CD4-positive, alpha-beta T cell treated with Interleukin-6 at 100 ng/mL for 8 hours (primary cell): Measurements from ENCODE around the gene FAM76B.
A peak's percentile ranks its signal among the peaks of the same experiment; 100 is the strongest.

Experiments
- DNase-seq: peaks from one replicate; pipeline ENCODE4 v3.0.0-alpha.2; 2020; ENCODE audit warnings: mixed read lengths, low spot score

Gene FAM76B

DNA sequence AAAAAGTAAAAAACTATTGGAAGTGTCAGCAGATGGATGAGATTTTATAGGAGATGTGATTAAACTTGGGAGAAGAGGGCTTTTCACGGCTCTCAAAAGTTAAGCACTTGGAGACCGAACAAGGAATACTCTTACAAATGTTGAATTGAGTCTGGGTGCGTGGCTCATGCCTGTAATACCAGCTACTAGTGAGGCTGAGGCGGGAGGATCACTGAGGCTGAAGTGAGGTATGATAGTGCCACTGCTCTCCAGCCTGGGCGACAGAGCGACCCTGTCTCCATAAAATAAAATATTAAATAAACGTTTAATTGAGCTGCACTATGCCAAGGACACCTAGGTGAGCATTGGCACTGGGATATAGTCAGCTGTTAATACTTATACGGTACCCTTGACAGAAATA lies 2.6 kb upstream of the FAM76B start:
- no peak for DNase-seq

DNA sequence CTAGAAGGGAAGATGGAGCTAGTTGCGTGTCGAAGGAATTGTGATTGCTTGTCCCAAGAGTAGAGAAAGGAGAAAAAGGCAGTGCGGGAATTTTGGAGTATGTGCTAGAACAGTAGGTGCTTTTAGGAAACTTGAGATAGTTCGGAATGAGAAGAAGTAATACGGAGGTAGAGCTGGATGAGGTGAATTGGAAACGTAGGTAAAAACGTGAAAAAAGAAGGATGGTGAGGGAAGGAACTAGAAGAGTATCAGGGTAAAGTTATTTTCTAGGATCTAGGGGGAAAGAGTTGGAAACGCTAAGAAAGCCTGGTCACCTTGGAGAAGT lies 2.1 kb upstream of the FAM76B start:
- no peak for DNase-seq

DNA sequence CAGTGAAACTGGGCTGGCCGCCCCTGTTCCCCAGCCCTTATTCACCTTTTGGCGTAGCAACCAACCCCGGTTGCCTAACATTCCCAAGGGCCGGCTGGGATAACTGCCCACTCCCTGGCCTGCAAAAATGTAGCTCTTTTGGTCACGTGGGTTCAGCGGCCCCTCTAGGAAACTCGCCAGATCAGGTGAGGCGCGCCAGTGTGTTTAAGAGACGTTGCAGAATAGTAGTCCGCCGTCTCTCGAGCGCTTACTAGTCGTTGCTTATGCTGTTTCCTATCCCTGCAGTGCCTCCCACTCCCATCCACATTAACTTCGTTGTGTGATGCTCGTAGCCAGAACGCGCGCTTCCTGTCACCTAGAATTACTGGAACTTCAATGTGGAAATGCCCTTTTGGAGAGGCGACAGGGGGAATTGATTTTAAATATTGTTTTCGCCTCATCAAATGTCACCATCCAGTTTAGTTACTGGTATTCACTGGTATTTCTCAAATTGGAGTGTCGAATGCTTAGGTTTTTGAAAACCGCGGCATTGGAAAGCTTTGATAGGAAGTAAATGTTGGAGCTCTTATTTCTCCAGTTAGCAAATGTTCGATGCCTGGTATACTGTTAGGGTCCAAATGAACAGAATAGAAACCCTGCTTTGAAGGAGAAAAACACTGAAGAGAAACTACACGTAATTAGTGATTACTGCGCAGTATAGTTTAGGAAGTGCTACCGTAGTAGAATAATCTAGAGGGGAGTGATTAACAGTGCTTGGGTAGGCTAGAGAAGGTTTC lies 1.5 kb upstream of the FAM76B start:
- peak; percentile 31 for DNase-seq

DNA sequence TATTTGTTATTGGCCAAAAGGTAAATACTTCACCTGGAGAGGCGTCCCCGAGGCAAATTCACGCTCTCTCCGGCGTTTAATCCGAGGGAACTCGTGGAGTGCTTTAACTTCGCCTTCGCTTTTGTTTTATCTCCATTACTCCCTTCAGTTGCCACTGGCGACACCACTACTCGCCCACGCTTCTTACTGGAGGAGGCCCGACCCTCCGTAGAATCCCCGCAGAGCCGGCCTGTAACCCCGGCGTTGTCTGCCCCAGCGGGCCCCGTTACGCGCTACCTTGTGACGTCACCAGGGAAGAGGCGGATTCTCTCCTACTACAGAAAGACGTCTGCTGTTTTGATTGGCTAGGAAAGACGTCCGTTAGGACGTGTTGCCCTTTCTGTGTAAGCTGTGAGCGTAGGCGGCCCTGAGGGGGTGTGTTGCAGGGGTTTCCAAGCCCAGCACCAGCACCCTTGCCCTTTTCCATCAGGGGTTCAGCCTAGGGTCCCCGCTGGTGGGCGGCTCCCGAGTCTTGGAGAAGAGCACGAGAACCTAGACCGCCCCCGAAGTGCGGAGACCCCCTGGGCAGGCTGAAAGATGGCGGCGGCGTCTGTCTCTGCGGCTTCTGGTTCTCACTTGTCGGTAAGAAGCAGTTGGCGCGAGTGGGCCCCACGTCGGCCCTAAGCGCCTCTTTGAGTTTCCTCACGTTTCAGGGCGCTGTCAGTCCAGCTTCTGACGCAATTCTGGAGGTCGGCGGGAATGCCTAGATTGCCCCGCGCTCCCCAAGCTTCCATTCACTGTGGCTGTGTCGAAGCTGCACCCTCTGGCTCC lies 746 bp upstream of the FAM76B start, which contains the start of gene CEP57:
Gene CEP57 (plus strand): TSS at position 376 of the 810 bp plus-strand sequence. CDS start 201 bp downstream, at position 577.
- DNase-seq: peak; percentile 94

DNA sequence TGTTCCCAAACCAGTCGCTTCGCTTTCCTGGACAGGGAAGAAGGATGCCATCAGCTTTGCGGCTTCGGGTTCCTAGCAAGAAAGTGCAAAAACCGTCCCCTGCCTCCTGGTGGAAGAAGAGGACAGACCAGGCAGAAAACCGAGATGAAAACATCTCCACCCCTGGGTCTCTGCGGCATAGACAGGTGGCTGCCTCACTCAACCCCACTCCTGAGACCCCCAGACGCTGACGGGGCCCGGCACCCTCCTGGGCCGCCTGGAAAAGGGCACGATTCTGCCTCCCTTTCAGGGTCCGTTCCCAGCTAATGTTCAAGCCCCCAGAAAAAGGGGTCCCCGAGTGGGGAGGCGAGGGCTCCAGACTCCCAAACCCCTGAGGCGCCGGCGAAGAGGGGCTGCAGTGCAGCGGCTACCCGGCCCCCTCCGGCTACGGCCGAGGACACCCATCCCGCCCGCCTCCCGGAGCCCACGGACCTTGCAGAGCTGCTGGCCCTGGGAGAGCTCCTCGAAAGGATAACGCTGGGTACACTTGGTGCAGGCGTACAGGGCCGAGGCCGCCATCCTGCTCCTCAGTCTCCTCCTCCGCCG lies 569 bp downstream of the FAM76B start:
- DNase-seq: peak; percentile 23

DNA sequence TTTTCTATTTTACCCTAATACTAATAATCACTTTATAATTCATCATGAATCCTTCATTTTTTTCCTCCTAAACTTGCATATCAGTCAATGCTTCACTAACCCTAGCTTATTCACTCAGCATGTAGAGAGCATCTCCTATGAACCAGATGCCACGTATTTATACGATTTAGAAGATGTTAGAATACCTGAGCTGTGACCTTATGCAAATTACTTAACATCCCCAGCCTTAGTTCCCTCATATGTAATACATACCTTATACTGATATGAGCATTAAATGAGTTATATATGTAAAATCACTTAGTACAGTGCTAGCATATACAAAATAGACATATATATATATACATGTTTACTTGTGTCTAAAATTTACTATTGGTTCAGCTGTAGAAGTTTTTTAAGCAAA lies 9.0 kb downstream of the FAM76B start:
- no peak for DNase-seq

DNA sequence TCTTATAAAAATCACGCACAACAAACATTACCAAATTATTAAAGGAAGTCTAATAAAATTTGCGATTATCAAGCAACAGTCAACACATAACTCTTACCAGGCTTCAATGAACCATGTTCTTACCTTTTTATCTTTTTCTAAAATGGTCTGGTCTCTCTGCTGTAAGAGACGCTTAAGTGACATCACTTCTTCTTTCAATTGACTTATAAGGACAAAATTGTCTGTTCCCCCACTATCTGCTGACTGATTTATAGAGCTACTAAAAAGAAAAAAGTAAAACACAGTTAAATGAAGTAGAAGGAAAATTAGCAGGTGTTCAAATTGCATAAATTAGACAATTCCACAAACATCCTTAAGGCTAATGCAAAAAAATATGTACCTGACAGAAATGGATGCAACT lies 10.9 kb downstream of the FAM76B start:
- no peak for DNase-seq

DNA sequence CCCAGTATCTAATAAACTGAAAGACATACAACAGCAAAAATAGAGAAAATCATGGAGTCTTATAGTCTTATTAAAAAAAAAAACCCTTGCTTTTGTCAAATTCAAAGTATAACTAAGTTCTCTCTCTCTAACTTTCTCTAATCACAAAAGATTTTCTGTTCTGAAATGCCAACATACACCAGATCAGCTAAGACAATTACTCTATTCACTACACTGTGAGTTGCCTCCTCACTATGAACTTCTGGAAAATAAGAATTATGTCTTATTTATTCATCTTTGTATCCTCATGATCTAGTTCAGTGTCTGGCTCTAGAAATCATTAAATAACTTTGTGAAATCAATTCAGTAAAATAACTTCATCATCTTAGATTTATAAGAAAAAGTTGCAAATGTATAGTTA lies 12.7 kb downstream of the FAM76B start:
- no peak for DNase-seq

DNA sequence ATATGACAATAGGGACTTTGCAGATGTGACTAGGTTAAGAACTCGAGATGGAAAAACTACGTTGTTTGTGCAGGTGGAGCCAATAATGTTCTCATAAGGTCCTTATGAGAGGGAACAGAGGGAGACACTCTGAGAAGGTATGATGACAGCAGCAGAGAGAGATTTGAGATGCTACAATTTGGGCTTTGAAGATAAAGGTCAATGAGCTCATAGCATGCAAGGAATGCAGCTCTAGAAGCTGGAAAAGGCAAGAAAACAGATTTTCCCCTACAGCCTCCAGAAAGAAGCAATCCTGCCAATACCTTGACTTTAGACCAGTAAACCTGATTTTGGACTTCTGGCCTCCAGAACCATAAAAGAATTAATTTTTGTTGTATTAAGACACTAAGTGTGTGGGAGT lies 21.1 kb downstream of the FAM76B start:
- no peak for DNase-seq

DNA sequence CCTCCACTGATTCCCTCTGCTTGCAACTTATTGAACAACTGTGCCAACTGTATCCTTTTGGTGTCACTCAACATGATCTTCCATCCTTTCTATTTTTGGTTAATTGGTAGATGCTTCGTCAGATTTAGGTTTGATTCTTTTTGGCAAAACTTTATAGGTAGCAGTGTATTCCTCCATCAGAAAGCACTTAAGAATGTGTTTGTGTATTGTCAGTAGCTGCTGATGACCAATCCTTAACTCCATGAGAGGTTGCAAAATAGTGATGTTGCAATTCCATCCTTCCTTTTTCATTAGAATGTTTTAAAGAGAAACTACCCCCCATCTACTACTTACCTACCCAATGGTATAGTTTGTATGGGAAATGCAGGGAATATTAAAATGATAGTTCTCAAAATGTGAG lies 22.1 kb downstream of the FAM76B start:
- DNase-seq: no peak

DNA sequence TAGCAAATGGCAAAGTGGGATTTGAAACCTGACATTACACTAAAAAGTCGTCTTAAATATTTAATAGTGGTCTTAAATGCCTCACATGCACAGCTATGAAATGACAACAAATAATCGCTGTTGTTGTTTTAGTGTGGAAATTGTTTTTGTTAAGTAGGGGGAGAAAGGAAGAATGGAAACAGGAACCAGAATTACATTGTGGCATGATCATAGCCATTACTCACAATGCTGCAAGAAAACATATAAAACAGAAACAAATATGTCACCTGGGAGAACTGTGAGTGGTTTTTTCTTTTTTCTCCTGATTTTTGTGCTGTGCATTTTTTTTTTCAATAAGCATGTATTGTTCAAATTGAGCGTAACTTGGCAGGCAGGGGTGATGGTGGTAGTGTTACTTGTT lies 22.9 kb downstream of the FAM76B start:
- DNase-seq: no peak

DNA sequence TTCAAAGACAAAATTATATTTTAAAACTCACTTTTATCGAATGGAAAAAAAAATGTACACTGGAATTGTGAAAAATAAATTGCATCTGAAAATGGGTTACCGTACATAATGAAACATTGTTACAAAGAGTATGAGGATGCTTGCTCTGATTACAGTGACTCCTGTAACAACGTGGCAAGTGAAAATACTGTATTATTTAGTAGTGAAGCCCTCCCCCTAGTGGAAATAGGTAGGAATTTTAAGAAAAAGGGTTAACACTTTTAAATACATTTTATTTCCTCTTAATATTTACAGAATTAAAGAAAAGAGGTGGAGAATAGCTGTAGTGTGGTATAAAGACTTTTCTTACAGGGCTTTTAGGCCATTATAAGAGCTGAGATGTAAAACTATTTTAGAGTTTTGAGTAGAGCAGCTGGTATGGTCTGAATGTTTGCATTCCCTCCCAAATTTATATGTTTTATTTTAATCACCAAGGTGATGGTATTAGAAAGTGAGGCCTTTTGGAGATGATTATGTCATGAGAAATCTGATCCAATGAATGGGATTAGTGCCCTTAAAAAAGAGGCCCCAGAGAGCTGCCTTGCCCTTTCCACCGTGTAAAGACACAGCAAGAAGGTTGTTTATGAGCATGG lies 25.2 kb downstream of the FAM76B start:
- peak; percentile 58 for DNase-seq

DNA sequence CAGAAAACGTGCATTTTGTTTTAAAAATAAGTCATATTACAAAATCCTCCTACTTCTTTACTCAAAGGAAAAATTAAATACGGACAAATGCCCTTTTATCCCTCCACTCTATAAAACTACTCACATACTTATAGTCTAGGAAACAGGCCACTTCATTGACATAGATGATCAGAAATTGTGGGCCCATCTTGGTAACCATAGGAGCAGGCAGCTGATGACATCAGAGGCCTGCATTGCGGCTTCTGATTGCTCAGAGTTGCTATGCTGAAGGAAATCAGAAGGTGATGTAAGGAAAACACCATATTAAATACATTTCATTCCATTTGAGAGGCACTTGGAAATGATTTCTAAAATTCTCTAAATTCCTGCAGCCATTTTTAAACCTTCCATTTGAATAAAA lies 27.0 kb downstream of the FAM76B start:
- no peak for DNase-seq

DNA sequence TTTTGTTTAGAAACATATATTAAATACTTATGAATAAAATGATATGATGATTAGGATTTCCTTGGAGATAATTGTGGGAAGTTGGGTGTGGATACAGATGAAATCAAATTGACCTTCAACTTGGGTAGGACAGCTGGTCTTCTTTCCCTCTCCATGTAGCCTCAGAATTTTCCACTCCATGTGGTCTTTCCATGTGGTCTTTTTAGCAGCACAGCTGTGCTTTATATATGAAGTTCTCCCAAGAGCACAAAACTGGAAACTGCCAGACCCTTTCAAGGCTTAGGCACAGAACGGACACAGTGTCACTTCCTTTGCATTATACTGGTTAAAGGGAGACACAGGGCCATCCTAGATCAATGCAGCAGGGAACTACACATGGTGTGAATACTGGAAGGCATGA lies 28.6 kb downstream of the FAM76B start:
- no peak for DNase-seq

DNA sequence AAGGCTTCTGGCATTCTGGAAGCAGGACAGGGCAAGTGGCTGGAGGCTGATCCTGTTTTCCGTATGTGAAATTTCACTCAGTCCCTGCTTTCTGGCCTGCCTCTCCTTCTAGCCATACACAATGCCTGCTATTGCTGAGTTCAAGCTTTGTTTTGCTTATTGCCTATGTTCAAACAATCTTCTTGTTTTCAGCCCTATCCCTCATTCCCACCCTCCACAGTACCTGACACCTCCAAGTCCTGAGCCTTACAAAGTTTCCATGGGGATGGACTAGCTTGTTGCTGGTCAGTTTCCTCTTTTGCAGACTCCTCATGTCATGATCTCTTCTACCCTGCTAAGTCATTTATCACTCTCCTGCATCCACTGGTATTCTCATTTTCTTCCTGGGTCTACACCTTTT lies 38.1 kb downstream of the FAM76B start:
- no peak for DNase-seq

DNA sequence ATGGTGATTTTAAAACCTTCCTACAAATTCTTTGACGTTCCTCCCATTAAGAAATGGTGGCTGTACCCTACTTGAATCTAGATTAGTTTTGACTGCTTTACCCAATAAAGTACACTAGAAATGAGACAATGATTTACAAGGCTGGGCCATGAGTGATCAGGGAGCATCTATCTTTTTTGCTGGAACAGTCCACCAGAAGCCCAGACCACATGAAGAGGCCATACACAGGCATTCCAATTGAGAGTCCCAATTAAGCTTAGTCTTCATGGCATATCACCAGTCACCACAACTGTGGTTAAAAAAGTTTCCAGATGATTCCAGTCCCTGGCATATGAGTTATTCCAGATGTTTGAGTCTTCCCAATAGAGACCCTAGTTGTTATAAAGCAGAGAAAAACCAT lies 39.5 kb downstream of the FAM76B start:
- no peak for DNase-seq

DNA sequence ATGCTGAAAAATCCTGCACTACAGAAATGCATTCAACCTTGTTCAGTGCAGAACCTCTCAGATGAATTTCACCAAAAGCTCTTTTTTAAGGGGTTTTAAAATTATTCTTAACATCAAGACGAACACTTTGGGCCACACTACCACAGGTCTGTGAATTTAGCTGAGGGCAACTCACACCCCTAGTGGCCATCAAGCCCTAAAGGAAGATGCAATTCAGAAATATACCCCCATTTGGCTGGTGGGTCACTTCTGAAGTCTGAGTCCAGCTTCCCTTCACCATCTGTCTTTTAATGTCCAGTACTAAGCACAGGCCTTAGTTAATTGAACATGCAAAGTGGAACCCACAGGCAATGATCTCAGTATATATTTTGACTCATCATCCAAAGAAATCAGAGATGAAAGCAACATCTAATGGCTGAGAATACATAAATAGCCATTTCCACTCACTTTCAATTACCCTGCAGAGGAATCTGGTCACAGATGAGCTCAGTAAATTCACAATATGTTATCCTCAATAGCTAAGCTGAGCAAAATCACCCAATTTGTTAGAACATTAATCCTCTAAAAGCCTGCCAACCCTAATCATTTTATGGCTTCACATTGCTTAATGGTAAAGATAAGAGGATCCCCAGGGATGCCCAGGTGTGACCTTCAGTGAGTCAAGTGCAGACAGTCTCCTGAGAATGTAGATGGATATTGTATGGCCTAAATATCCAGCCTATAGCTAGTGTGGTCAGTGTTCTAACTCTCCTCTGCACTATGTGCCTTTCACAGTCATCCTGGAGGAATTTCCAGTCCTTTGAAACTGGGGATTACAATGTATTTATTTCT lies 50.3 kb downstream of the FAM76B start:
- no peak for DNase-seq

DNA sequence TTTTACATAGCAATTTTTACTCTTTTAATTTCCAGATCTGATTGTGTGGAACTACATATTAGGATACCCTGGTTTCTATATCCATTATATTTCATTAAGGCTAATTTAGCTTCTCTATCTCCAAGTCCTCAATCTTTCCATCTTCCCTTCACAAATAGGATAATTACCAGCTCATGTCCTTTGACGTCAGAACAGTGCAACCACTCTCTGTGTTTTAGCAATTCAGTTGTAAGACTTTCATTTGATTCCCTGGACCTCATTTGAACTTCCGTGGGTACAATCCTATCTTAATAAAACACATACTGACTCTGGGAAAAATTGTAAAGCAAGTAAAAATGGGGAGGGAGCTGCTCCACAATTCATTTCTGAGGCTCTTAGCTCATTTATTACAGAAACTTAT lies 52.8 kb downstream of the FAM76B start:
- DNase-seq: no peak

DNA sequence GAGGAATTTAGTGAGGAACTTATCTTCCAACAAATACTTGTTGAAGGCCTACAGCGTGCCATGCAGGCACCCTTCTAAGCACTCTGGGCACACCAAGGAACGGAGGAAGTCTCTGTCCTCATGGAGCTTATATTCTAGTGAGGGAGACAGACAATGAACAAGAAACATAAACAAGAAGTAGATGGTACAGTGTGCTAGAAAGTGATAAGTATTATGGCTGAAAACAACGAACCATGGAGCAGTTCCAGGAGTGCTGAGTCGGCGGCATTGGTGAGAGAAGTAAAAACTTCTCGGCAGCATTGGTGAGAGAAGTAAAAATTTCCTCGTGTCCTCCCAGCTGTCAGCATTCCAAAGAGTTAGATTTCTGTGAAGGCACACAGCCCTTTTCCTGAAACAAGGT lies 53.2 kb downstream of the FAM76B start:
- DNase-seq: no peak

DNA sequence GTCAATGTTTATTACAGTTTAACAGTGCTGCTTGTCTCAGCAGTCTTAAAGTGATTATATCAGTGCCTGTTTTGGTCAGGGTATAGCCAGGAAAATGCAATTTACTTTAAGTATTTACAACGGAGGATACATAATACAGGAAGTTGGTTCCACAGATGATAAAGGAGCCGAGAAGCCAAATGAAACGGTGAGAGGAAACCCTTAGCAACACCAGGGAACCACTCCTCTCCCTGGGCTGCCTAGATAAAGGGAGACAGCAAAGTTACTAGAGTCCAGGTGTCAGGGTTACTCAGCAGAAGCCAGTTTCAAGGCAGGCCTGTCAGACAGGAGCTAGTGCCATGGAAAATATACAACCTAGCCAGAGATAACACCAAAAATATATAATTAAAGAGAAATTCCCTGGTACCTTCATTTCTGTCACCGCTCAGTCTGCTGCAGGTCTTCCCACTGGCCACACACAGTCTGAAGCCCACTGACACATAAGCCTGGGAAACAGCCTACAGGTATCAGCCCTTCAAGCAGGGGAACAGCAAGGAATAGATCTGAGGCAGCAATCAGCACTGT lies 55.5 kb downstream of the FAM76B start:
- DNase-seq: no peak

DNA sequence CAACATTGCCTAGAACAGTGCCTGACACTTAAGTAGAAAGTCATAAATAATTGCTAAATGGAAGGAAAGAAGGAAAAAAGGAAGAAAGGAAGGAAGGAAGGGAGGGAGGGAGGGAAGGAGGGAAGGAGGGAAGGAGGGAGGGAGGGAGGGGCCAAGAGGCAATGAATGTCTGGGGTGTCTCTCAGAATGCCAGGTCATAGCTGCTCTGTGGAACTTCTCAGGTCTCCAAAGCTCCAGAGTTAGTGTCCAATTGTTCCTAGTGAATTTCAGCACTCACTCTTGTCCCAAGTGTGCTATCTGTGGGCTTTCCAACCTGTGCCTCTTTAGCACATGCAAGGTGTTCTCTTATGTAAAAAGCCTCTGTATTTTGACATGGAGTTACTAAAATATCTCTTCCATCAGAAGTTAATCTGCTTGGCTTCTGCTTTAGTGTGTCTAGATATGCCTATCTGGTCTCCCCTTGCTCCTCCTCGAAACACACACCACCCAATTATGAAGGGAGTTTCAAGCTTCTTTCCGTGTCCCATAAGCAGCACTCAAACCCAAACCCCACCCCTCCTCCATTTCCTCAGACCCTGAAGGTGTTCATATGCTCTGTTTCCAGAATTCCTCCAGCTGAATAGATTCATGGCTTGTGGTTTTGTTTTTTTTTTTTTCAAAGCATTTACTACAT lies 56.5 kb downstream of the FAM76B start:
- DNase-seq: no peak
